Measurements from ENCODE around the gene TTC16. TPM values are rescaled to one million over a fixed set of nuclear protein-coding genes. Genes with fewer than 3 reads are reported as not detected.

Gene TTC16, protein sequence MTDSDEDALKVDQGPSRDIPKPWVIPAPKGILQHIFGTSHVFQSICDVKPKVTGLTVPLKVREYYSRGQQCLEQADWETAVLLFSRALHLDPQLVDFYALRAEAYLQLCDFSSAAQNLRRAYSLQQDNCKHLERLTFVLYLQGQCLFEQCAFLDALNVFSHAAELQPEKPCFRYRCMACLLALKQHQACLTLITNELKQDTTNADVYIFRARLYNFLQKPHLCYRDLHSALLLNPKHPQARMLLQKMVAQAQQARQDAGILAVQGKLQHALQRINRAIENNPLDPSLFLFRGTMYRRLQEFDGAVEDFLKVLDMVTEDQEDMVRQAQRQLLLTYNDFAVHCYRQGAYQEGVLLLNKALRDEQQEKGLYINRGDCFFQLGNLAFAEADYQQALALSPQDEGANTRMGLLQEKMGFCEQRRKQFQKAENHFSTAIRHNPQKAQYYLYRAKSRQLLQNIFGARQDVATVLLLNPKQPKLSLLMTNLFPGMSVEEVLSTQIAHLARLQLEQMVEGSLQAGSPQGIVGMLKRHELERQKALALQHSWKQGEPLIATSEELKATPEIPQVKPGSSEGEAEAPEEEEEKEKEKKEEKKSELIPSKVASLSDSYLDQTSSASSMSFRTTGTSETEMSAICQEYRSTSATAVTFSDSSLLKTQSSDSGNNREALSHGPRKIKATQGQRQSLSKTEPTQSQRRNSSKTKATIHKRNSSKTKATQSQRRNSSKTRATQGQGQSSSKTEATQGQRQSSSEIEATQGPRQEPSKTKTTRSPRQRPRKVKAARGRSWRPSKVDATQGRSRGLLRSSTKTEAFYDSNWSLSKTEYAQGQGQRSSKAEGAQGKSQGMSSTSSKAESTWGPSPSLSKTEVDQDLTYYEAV
- not detected for polyA plus RNA-seq (2013, experiment 1 of 2; ENCODE audit: insufficient read length)
- polyA plus RNA-seq (2013, experiment 2 of 2; ENCODE audit: insufficient read length), result not detected

DNA sequence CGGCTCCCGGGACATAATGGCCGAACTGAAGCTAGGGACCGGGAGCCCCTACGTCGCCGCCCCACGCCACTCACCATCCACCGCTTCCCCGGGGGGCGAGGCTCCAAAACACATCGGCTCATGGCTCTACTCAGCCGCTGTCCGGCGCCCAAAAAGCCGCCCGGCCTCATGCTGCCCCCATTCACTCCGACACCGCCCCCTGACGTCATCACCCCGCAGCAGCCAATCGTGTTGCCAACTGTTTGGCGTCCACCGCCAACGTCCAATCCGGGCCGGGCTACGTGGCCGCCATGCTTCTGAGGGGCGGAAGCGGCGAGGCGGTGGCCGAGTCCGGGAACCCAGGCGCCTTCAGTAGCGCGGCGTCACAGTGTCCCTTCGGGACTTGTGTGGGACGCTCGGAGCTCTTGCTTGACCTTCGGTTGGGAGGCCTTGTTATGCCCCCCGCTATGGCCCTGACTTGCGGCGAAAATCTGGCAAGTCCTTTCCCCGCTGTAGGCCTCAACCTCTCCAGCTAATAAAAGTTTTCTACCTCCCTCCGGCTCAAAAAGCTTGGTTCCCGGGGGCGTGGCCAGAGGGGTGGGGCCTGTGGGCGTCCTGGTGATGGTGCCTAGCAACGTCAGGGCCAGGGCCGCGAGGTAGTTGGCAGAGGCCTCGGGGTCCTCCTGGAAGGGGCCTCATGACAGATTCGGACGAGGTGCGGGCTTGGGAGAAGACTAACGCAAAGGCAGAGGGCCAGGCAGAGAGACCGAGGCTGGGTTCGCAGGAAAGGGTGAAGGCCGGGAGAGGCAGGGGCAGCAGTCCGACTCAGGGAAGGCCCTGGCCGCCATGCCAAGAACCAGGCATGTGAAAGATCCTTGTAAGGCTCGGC lies at the start of gene TTC16, which contains the start of gene PTRH1:
Gene TTC16, plus strand, starts transcription at position 610 of the 868 bp plus-strand sequence. Its CDS starts 67 bp downstream, at position 677.
Gene PTRH1, minus strand, starts transcription at position 194 of the 868 bp plus-strand sequence. Its CDS starts 24 bp downstream, at position 170.
- peak; percentile 94 for DNase-seq

DNA sequence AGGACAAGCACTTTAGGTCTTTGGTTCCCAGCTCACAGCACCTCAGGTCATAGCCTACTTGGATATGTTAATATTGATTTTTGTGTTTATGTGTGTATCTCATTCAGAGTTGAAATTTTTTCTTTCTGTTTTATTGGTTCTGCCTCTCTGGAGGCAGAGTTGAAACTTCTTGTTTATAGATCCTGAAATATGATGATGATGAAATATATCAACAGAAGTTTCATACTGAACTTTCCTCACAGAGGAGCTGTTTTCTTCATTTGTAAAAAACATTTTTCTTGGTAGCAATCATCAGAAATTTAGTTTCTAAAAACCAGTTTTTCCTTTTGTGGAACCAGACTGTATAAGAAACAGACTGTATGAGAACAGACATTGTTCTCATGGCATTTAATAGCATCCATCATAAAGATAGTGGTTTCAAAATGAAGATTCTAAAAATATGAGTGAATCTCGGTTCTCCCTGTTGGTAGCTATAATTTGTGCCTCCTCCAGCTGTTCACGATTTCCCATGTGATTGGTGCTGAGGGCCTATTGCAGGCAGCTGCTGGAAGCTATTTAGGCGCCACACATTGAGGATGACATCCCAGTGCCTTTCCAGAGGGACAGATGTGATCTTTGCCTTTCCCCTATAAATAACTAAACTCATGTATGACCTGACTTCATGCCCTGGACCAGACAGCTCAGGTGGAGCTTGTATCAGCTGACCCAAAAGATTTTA lies 48.6 kb upstream of the TTC16 start:
- no peak for DNase-seq

DNA sequence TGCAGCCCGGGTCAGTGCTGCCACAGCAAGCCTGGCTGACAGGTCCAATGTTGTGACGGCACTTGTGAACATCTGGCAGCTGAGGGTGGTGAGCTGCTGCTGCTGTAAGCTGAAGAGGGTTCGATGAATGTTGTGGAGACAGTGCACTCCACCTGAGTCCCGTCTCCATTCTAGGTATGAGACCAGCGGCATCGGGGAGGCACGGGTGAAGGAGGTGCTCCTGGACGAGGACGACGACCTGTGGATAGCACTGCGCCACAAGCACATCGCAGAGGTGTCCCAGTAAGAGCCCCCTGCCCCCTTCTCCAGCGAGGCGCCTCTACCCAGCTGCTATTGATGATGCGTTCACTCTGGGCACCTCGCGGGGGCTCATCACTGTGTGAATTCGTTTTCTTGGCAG lies 48.0 kb upstream of the TTC16 start:
- DNase-seq, result no peak

DNA sequence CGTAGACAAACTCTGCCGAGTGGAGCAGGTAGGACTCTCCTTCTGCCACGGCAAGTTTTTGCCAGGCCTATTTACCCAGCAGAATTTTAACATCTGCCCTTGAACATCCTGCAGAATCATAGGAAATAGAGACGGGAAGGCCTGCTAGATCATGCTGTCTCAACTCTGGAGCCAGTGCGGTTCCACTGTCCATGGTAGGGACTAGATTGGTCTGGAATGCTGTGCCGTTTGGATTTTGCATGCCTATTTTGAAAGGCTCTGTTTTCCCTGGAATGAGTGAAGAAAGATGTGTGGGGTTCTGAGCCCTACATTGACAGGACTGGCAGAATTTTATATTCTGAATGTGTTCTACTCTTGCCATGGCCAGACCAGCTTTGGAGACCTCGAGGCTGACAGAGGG lies 42.6 kb upstream of the TTC16 start:
- DNase-seq, result no peak

DNA sequence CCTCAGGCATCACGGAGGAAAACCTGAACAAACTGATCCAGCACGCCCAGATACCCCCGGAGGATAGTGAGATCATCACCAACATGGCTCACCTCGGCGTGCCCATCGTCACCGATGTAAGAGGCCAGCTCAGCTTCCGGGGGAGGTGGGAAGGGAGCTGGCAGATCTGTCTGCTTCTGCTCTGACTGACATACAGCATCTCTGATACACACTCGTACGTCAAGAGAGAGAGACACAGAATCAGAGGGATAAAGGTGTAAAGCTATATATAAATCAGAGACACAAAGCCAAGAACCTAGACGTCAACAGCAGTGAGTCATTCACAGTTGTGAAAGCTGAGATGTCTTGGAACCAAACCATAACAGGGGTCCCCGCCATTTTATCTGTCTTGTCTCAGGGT lies 39.2 kb upstream of the TTC16 start:
- no peak for DNase-seq

DNA sequence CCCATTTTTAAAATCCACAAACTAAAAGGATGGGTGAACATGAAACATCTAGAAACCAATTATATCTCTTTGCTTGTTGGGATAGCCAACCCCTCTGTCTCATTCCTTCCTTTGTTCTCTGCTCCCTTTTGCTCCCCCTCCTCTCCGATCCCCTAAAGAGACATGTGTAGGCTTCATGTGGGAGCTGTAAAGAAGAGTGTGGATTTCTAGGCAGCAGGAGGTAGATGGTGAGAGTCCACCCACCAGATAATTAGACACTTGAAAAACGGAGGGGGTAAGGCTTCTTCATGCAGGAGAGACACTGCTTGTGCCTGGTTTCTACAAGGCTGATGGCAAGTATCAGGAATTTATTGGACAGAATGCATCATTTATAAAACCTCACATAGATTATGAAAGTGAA lies 36.4 kb upstream of the TTC16 start:
- no peak for DNase-seq

DNA sequence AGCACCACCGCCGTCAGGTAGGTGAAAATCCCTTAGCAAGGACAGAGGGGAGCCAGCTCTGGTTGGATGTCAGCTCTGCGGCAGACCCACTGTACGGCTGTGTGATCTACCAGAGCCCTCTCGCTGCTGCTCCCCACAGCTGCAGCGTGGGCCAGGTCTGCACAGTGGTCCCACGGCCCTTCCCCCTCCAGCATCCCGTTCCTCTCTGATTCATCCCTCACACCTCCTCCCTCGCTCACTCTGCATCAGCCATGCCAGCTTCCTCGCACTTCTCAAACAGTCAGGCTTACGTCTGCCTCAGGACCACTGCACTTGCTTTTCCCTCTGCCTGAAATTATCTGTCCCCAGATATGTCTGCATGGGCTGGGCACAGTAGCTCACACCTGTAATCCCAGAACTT lies 35.7 kb upstream of the TTC16 start:
- no peak for DNase-seq

DNA sequence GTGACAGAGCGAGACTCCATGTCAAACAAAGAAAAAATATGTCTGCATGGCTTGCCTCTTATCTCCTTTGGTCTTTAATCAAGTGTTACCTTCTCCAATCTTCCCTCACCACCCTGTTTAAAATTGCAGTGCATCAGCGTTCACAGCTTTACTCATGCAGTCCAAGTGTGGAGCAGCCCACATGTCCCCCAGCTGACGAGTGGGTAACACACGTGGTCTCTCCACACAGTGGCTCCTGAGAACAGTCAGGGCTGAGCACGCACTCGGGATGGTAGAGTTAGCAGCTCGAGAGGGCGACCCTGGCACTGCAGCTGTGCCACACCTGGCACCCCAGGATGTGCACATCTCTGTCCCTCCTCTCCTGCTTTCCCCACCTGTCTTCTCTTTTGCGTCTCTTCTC lies 35.0 kb upstream of the TTC16 start:
- DNase-seq, result no peak

DNA sequence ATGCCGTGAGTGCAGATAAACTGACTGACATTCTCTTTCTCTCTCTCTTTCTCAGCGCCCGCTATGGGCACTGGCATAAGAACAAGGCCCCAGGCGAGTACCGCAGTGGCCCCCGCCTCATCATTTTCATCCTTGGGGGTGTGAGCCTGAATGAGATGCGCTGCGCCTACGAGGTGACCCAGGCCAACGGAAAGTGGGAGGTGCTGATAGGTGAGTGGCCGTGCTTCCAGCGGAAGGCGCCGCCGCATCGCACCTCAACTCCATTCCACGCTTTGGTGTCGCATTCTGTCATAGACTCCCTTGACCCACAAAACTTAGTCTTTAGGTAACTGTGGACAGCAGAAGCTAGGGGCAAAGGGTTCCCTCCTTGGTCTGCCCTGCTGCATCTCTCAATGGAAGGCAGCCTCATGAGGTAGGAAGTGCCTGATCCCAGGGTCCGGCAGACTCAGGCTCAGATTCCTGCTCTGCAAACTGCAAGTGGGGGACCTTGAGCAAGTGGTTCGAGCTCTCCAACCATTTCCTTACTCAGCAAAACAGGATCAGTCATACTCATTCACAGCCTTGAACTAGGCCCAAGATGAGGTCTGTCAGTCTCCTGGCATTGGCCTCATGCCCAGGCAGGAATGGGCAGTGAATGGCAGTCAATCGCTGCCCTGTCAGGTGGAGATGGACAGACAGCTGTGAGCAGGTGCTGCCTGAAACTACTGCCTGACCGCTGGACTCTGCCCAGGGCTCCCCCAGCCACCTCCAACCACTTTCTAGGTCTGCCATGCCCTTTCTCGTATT lies 33.3 kb upstream of the TTC16 start:
- DNase-seq, result no peak

DNA sequence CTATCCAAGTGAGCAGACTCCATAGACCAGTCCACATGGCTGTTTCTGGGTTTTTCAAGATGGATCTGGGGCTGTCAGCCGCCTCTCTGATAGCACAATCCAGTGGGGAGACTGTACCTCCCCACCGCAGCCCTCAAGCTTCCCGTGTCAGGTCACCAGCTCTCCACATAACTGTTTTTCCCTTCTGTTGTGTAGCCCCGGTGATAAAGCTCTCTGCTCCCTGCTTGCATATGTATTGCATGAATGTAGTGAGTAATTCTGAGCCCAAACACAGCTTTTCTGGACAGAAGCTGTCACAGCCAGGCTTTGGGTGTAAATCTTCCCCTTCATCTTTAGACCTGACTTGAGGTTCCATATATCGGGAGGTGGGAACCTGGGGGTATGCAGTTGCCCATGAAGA lies 32.2 kb upstream of the TTC16 start:
- DNase-seq, result peak; percentile 66

DNA sequence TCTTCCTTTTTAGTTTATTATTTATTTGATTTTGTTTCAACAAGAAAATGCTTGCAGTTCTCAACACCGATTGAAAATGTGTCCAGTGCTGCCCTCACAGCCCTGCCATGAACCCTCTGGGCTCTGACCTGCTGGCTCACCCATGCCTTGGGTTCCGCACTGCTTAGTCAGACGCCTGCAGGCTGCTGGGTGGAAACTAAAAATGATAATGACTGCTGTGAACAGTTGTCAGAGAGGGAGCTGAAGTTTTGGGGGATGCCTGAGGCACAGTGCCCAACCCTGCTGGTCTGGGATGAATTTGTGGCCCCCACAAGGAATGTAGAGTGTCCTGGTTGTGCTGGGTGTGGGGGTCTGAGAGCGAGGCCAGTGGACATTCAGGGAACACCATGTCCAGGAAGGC lies 31.3 kb upstream of the TTC16 start:
- peak; percentile 41 for DNase-seq

DNA sequence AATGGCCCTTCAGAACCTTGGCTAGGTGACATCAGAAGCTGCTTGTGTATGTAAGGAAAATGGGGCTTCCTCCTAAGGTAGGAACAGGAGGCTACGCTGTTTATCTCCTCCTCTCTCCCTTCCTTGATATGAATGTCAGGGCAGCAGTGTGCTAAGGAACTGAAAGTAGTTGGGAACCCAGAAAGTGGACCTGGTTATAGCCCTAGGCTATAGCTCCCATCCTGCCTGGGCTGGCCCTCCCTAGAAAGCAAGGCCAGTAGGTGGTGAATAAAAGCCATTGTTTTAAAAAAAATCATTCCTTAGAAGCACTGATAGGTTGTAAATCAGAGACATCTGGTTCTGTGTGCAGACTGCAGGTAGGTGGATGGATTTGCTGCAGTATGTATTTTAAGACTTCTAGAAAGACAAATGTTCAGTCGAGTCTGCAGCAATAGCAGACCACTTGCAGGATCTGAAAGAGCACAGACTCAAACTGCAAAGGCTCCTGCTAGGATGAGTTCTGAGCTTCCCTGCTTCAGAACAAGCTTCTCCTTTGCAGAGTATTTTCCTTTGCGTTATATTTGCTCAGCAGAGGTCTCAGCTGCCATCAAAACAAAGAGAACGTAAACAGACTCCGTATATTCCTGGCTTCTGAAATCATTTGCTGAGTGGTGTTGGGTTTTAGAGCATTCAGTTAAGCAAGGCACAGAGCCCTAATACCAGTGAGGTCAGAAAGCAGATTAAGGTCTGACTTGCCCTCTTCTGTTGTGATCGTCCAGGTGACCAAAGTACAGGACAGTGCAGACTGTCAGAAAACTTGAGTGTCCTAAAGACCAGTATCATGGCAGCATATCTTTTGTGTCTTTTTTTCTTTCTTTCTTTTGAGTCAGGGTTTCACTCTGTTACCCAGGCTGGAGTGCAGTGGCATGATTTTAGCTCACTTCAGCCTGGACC lies 29.2 kb upstream of the TTC16 start:
- no peak for DNase-seq

DNA sequence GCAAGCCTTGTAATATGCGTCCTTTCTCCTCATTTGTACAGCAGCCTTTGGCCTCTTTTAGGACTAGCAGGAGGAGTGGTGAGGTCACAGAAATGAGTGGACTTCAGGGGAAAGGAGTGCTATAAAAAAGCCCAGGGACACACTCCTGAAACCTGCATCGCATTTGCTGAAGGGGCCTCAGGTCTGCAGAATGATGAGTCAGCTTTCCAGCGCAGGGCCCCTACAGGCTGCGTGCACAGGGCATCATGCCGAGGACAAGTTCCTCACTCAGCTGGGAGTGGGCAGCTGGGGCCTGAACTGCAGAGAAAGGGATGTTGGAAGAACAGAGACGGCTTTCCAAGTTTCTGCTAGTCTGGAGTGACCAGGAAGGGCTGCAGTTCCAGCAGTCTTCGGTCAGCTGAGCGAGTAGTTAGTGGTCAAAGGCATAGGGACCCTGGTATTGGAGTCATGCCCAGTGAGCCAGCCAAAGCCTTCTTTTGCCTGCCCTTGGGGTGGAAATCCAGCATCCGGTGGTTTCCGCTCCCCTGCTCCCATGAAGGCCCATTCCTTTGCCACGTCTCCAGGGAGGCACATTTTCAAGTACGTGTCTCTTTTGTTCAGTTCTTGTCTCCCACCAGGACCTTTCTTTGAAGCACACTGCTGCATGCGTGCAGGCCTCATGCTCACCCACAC lies 26.4 kb upstream of the TTC16 start:
- DNase-seq, result no peak

DNA sequence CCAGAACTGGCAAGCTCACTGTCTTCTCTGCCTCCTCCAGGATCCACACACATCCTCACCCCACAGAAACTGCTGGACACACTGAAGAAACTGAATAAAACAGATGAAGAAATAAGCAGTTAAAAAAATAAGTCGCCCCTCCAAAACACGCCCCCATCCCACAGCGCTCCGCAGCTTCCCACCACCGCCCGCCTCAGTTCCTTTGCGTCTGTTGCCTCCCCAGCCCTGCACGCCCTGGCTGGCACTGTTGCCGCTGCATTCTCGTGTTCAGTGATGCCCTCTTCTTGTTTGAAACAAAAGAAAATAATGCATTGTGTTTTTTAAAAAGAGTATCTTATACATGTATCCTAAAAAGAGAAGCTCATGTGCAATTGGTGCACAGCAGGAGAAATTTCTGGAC lies 25.1 kb upstream of the TTC16 start:
- no peak for DNase-seq

DNA sequence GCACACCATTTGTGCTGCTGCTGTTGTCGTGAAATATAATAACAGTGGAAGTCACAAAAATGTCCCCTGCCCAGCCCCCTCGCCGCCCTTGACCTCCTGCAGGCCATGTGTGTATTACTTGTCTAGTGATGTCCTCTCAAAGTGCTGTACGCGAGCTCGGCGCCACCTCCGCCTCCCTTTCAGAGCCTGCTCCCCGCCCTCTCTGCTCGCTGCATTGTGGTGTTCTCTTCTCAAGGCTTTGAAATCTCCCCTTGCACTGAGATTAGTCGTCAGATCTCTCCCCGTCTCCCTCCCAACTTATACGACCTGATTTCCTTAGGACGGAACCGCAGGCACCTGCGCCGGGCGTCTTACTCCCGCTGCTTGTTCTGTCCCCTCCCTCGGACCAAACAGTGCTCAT lies 23.8 kb upstream of the TTC16 start:
- no peak for DNase-seq

DNA sequence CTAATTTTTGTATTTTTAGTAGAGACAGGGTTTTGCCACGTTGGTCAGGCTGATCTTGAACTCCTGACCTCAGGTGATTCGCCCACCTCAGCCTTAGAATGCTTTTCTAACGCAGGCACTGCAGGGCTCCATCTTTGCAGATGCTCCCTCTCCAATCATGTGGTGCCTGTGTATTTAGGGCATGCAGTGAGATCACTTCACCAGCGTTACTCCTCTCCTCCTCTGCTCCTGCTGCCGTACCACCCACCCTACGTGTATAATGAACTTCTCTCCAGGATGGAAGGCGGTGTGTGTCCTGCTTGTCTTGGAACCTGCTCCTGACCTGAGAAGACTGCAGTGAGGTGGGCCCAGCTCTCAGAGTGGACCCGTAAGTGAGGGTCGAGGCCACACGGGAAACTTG lies 22.7 kb upstream of the TTC16 start:
- DNase-seq, result no peak

DNA sequence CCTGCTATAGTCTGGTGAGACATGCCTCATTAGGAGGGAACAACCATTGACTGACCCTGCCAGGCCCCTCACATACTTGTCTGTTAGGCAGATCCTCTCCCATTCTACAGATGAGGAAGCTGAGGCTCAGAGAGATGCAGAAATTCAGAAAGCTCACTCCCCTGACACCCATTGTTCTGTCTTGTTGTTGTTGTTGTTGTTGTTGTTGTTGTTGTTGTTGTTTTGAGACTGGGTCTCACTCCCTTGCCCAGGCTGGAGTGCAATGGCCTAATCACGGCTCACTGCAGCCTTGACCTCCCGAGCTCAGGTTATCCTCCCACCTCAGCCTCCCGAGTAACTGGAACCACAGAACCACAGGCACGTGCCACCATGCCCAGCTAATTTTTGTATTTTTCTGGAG lies 22.2 kb upstream of the TTC16 start:
- no peak for DNase-seq

DNA sequence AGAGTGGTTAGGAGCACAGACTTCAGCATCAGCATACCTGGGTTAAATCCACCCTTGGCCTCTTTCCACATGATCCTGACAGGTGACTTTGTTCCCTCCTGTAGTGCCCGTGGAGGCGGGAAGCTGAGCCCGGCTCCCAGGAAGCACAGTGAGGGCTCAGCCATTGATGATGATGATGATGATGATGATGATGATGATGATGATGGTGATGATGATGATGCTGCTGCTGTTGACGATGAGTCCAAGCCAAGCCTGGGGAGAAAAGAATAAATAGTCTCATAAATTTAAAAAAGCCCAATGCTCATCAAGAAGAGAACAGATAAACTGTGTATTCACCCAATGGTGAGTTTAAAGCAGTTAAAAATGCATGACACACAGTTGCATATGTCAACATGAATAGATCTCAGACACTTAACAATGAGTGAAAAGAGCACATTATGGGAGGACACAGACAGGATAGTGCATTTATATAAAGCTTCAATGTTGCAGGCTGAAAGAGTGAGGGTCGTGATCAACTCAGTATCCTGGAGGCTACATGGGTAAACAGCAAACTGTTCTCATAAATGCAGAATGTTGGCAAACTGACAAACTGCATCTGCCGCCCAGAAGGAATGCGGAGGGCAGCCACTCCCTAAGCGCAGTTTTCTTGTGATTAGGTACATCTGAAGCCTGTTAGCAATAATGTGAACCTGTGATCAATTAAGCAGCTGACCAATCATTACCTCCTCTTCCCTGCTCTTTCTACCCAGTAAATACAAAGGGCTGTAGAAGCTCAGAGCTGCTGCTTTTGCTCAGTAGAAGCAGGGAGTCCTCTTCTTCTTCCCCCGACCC lies 20.8 kb upstream of the TTC16 start:
- DNase-seq, result peak; percentile 70

Measured in fibroblast of skin of abdomen (primary cell).